IPS-20b (cell line): ENCODE data around the gene SGO1.

ENCODE experiments used
- H3K27ac ChIP-seq: one replicate; pipeline ENCODE4 v1.5.1; 2013; ENCODE audit warnings: low read length
- H3K27me3 ChIP-seq: 2 replicates; pipeline ENCODE4 v1.6.1; 2013; ENCODE audit warnings: mild to moderate bottlenecking, low read length, inconsistent platforms; ENCODE audit not compliant: insufficient read depth
- H3K36me3 ChIP-seq: 2 replicates; pipeline ENCODE4 v1.6.1; 2013; ENCODE audit warnings: low read depth, mild to moderate bottlenecking, inconsistent platforms, low read length, moderate library complexity; ENCODE audit not compliant: insufficient read depth
- H3K4me1 ChIP-seq: 2 replicates; pipeline ENCODE4 v1.6.1; 2013; ENCODE audit warnings: mild to moderate bottlenecking, control low read depth, inconsistent platforms, low read length, moderate library complexity; ENCODE audit not compliant: insufficient read depth
- H3K4me3 ChIP-seq: 2 replicates; pipeline ENCODE4 v1.5.1; 2013; ENCODE audit warnings: mild to moderate bottlenecking, low read length, inconsistent platforms
- H3K9ac ChIP-seq: 2 replicates; pipeline ENCODE4 v1.6.1; 2013; ENCODE audit warnings: low read depth, mild to moderate bottlenecking, inconsistent platforms, low read length, moderate library complexity
- H3K9me3 ChIP-seq: 2 replicates; pipeline ENCODE4 v1.6.1; 2013; ENCODE audit warnings: mild to moderate bottlenecking, low read depth, low read length, inconsistent platforms; ENCODE audit not compliant: insufficient read depth

The SGO1 gene

DNA sequence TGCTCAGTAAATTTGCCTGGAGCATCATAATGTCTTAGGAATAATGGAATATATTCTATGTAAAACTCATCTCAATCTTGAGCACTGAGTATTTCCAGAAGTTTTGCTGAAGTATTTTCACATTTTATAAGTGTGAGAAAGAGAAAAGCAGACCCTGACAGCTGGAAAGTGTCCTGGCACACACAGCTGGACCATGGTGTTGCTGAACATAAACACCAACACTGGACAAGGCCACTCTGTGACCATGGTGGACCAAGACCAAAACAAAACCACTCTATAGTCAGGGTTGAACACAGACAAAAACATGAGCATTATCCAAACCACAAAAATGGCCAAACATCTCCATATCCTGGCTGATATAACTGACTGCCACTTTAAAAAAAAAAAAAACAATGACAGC lies 15.1 kb upstream of the SGO1 start:
- Histone ChIP-seq H3K4me1 (no peaks in the 10 kb centered on the region), H3K4me3 (no peak overlapping the region), H3K9me3 (no peaks in the 10 kb centered on the region), H3K9ac (no peak overlapping the region), H3K27me3 (no peaks in the 10 kb centered on the region), H3K36me3 (no peaks in the 10 kb centered on the region), H3K27ac (no peak overlapping the region)

DNA sequence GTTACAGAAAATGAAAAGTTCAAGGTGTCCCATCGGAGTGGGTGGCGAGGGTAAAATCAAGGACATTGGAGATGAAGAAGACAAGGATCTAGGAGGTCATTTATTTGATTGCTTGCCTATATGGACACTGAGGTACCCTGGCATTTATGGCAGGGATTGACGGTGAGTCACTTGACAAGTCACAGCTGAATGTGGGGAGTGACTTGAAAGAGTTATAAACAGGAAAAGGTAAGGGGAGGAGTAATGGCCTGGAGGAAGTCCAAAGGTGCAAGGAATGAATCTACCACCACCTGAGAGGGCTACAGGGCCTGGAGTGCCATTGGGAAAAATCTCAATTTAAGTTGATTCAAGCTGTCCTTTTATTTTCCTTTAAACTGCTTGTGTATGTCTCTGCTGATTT lies 11.8 kb upstream of the SGO1 start:
- Histone ChIP-seq H3K27ac (no peak overlapping the region), H3K4me3 (no peak overlapping the region), H3K4me1 (no peaks in the 10 kb centered on the region), H3K9ac (no peak overlapping the region), H3K9me3 (no peaks in the 10 kb centered on the region), H3K36me3 (no peaks in the 10 kb centered on the region), H3K27me3 (no peaks in the 10 kb centered on the region)

DNA sequence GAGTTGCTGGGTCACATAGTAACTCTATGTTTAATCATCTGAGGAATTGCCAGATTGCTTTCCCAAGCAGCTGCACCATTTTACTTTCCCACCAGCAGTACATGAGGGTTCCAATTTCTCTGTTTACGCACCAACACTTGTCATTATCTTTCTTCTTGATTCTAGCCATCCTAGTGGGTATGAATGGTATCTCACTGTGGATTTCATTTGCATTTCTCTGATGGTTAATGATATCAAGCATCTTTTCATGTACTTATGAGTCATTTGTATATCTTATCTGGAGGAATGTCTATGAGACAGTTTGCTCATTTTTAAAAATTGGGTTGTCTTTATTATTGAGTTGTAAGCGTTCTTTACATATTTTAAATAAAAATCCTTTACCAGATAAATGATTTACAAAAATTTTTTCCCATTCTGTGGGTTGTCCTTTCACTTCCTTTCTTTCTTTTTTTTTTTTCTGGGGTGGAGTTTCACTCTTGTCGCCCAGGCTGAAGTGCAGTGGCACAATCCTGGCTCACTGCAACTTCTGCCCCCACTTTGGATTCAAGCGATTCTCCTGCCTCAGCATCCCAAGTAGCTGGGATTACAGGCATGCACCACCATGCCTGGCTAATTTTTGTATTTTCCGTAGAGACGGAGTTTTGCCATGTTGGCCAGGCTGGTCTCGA lies 8.9 kb upstream of the SGO1 start:
- H3K27me3 ChIP-seq: no peaks in the 10 kb centered on the region
- H3K4me3 ChIP-seq: no peak overlapping the region
- H3K27ac ChIP-seq: no peak overlapping the region
- no peak overlapping the region for H3K9ac ChIP-seq
- H3K4me1 ChIP-seq: no peaks in the 10 kb centered on the region
- H3K36me3 ChIP-seq: no peaks in the 10 kb centered on the region
- H3K9me3 ChIP-seq: no peaks in the 10 kb centered on the region

DNA sequence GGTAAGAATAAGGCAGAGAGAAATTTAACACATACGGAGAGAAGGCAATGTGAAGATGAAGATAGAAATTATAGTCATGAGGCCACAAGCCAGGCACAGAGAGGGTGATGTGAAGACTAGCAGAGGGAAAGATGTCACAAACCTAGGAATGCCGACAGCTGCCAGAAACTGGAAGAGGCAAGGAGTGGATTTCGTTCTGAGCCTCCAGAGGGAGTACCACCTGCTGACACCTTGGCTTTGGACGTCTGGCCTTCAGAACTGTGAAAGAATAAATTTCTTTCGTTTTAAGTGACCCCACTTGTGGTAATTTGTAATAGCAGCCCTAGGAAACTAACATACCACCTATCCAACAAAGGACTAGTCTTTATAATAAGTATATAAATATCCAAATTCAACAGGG lies 5.0 kb upstream of the SGO1 start:
- H3K36me3 ChIP-seq: no peaks in the 10 kb centered on the region
- no peak overlapping the region for H3K27ac ChIP-seq
- H3K27me3 ChIP-seq: no peaks in the 10 kb centered on the region
- H3K4me3 ChIP-seq: no peak overlapping the region
- no peaks in the 10 kb centered on the region for H3K4me1 ChIP-seq
- H3K9ac ChIP-seq: no peak overlapping the region
- H3K9me3 ChIP-seq: no peaks in the 10 kb centered on the region

DNA sequence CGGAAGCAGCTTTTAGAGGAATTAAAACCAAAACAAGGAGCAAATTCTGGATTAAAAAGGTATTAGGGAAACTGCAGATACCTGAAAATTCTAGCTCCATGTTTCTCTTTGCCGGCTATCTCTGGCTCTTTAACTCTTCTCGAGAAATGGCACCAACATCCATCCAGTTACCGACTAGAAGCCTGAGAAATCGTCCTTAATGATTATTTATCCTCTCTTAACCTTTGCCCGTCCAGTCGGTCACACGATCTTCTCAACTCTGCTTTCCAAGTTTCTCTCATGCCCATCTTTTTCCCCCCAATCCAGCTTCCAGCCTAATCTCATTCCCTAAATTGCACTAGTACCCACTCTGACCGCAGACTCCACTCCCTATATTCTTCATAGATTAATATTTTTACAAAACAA lies 596 bp upstream of the SGO1 start:
- H3K27me3 ChIP-seq: no peaks in the 10 kb centered on the region
- H3K27ac ChIP-seq: peak overlapping the region; percentile 42
- peak overlapping the region; percentile 96 for H3K4me3 ChIP-seq
- peaks cover 22% of the 10 kb centered on the region for H3K36me3 ChIP-seq
- no peaks in the 10 kb centered on the region for H3K9me3 ChIP-seq
- peaks cover 7% of the 10 kb centered on the region; the same call in 1 of the 2 replicates for H3K4me1 ChIP-seq
- H3K9ac ChIP-seq: peak overlapping the region; percentile 98

DNA sequence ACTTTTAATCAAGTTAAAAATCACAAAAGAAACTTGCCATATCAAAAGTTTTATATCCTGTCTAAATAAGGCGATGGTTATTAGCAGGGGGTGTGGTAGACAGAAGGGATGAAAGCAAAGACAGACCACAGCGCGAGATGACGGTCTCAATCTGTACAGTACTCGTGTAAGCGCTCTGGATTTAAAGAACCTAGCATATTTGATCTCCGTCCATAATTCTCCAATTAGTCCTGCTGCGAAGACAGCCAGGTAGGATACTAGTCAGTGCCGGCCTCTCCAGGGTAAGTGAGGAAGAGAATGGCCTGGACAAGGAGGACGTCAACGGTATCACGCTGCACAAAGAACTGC lies 701 bp downstream of the SGO1 start:
- Histone ChIP-seq H3K9me3 (no peaks in the 10 kb centered on the region), H3K27ac (peak overlapping the region; percentile 68), H3K27me3 (no peaks in the 10 kb centered on the region), H3K36me3 (peaks cover 35% of the 10 kb centered on the region), H3K4me1 (peaks cover 7% of the 10 kb centered on the region; the same call in 1 of the 2 replicates), H3K9ac (peak overlapping the region; percentile 98), H3K4me3 (peak overlapping the region; percentile 96)

DNA sequence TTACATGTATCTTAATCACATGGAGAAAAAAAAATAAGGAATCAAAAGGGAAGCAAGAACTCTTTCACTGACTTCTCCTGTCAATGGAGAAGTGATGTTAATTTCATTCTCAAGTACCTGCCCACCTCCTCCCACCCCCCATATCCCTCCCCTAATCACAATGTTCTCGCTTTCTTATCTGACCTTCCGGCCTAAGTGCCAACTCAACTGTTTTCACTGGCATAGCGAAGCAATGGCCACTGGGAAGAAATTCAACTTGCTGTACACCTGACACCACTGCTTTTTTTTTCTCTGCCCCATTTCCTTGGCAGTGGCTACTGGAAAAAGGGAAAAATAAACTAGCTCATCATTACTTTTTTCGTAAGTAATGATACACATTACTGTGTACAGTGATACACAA lies 3.8 kb downstream of the SGO1 start:
- H3K27ac ChIP-seq: no peak overlapping the region
- no peak overlapping the region for H3K4me3 ChIP-seq
- peaks cover 65% of the 10 kb centered on the region for H3K36me3 ChIP-seq

DNA sequence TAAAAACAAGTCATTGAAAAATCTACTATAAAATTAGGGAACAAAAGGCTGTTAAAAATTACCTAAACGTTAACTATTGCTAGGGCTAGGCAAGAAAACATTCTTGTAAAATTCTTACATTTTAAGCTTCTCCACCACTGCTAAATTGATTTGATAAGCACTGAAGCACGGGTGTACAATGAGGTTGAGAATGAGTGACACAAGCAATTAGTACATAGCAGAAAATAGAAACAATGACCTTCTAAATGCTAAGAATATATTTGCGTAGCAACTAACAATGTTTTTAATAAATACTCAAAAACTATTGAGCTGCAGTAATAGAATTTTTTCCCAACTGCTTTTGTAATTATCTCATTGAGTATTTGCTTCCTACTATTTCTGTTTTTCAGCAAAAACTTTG lies 4.7 kb downstream of the SGO1 start:
- no peaks in the 10 kb centered on the region for H3K9me3 ChIP-seq
- H3K27ac ChIP-seq: no peak overlapping the region
- H3K4me1 ChIP-seq: peaks cover 7% of the 10 kb centered on the region; the same call in 1 of the 2 replicates
- no peak overlapping the region for H3K9ac ChIP-seq
- H3K36me3 ChIP-seq: peaks cover 74% of the 10 kb centered on the region
- no peak overlapping the region for H3K4me3 ChIP-seq
- H3K27me3 ChIP-seq: no peaks in the 10 kb centered on the region

More for the DNA sequence above, 3.8 kb downstream of the SGO1 start:
- Histone ChIP-seq H3K9ac (no peak overlapping the region), H3K9me3 (no peaks in the 10 kb centered on the region), H3K4me1 (peaks cover 7% of the 10 kb centered on the region; the same call in 1 of the 2 replicates), H3K27me3 (no peaks in the 10 kb centered on the region)

DNA sequence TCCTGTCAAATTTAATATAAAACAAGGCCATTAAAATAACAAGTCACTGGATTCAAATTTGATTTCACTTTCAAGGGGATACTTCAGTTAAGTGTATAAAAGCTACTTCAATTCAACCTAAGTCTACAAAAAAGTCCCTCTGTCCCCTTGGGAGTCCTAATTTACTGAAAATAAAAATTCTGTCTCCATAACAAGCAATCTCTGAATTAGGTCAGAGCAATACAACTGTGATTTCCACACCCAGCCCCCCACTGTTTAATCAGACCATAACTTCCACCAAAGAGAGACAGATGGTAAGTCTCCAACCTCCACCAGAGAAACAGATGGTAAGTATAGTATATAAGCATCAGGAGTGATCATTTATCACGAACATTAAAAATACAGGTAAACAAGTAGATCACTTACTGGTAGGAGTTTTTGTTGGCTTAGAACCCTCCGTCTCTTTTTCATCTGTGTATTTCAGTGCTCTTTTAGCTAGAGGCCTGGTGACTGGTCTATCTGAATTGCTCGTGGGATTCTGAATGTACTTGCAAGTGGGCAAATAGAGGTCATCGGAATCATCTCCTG lies 12.1 kb downstream of the SGO1 start:
- Histone ChIP-seq H3K9ac (no peak overlapping the region), H3K27me3 (no peaks in the 10 kb centered on the region), H3K36me3 (peaks cover 96% of the 10 kb centered on the region), H3K27ac (no peak overlapping the region), H3K9me3 (no peaks in the 10 kb centered on the region), H3K4me3 (no peak overlapping the region), H3K4me1 (no peaks in the 10 kb centered on the region)

DNA sequence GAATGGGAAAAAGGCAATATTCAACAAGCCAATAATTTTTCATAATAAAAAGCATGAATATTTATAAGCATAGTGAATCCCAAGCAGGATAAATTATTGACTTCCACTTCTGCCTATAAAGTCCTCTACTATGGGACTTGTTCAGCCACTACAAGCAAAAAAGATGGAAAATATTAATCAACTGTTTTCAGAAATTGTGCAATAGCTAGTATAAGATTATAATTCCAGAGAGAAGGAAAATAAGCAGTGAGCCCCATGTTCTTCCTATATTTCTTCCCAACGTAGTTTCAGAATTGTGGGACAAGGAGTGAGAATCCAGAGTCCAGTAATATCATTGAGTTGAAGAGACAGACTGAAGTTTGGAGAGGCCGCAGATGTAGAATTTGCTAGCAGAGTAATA lies 24.3 kb downstream of the SGO1 start:
- H3K4me3 ChIP-seq: no peak overlapping the region
- H3K27me3 ChIP-seq: no peaks in the 10 kb centered on the region
- no peaks in the 10 kb centered on the region for H3K9me3 ChIP-seq
- no peak overlapping the region for H3K27ac ChIP-seq
- no peaks in the 10 kb centered on the region for H3K4me1 ChIP-seq
- H3K9ac ChIP-seq: no peak overlapping the region
- H3K36me3 ChIP-seq: peaks cover 77% of the 10 kb centered on the region

DNA sequence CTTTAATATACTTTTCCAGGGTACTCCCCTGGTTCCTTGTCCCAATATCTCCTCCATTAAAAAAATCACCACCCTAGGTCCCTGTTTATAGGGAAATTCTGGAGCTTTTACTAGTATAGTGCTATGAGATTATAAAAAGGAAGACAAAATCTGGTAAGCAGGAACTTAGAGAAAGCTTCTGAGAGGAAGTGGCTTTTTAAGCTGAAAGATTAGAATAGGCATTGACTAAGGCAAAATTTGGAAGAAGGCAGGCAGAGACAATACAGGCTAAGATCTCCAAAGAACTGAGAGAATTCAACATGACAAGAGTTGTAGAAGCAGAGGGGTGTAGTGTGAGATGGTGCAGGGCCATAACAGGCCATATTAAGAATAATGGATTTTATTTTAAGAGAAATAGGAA lies 25.8 kb downstream of the SGO1 start:
- Histone ChIP-seq H3K36me3 (peaks cover 67% of the 10 kb centered on the region), H3K9me3 (no peaks in the 10 kb centered on the region), H3K4me1 (no peaks in the 10 kb centered on the region), H3K27ac (no peak overlapping the region), H3K4me3 (no peak overlapping the region), H3K9ac (no peak overlapping the region), H3K27me3 (no peaks in the 10 kb centered on the region)

DNA sequence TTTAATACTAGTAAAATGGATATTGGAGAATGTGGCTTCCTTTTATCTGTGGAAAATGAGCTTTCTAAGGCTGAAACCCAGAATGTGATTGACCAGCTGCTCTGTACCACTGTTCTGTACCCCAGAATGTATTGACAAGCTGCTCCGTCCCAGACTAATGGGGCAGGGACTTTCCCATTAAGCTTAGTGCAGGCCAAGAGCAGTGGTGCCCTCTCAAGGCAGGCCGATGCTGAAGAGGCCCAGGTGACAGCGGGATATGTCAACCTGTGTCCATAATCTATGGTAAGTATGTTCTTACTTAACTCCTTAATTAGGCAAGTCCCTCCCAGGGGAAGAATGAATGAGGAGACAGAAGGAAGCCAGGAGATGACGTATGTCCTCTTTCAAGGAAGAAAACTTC lies 31.1 kb downstream of the SGO1 start:
- Histone ChIP-seq H3K27ac (no peak overlapping the region), H3K4me1 (no peaks in the 10 kb centered on the region), H3K4me3 (no peak overlapping the region), H3K9ac (no peak overlapping the region), H3K27me3 (no peaks in the 10 kb centered on the region), H3K36me3 (peaks cover 34% of the 10 kb centered on the region), H3K9me3 (no peaks in the 10 kb centered on the region)
